GM12864 (cell line): ENCODE data around the gene BTLA.

Source experiments
- DNase-seq: peaks from one replicate; pipeline ENCODE4 v3.0.0-alpha.2; 2011; ENCODE audit warnings: low read depth
- H3K4me3 ChIP-seq: 2 replicates; pipeline ENCODE4 v1.5.1; 2011; ENCODE audit warnings: mild to moderate bottlenecking, low read depth, low read length, control low read depth
- TF ChIP-seq, protein P1 (sequence below): IDR thresholded peaks from 2 replicates; pipeline ENCODE4 v1.5.1; 2011; ENCODE audit warnings: low read depth, mild to moderate bottlenecking, moderate library complexity, low read length, control low read depth, inconsistent platforms; ENCODE audit errors: missing control alignments

BTLA gene

DNA sequence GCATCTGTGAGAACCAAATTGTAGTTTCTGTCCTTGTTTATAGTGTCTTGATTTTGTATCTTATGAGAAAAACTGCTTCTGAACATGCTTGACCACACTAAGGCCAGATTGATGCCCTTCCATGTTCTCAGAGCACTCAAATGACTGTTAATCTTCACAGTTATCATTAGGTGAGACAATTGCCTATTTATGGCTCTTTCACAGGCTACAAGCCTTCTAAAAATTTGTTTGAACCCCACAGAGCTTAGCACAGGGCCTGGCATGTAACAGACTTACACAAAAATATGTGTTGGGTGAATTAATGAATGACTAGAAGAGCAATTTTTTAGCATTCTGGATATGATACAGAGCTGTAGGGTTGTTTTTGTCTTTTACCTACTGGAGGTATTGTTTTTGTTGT is 43.1 kb downstream of the BTLA start:
- DNase-seq, result no peak
- TF ChIP-seq, protein P1, sequence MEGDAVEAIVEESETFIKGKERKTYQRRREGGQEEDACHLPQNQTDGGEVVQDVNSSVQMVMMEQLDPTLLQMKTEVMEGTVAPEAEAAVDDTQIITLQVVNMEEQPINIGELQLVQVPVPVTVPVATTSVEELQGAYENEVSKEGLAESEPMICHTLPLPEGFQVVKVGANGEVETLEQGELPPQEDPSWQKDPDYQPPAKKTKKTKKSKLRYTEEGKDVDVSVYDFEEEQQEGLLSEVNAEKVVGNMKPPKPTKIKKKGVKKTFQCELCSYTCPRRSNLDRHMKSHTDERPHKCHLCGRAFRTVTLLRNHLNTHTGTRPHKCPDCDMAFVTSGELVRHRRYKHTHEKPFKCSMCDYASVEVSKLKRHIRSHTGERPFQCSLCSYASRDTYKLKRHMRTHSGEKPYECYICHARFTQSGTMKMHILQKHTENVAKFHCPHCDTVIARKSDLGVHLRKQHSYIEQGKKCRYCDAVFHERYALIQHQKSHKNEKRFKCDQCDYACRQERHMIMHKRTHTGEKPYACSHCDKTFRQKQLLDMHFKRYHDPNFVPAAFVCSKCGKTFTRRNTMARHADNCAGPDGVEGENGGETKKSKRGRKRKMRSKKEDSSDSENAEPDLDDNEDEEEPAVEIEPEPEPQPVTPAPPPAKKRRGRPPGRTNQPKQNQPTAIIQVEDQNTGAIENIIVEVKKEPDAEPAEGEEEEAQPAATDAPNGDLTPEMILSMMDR, result no peak
- H3K4me3 ChIP-seq, result no peak overlapping the region

DNA sequence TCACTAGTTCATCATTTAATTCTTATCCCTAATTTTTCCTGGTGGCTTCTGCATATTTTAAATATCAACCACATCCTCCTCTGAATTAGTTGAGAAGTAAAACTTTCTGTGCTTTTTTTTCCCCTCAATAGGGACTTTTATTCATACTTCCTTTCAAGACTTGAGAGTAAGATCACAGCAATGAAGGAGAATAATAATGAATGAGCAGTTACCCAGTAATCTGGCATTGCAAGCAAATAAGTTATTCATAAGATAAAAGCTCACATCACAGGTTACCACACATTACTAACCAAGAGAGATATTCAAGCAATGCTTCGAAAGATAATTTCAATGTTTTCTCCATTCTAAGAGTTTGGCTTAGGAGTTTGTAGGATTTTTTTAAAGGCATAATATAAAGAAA is 50.3 kb downstream of the BTLA start:
- no peak overlapping the region for H3K4me3 ChIP-seq
- TF ChIP-seq, protein P1, result no peak
- DNase-seq, result no peak

DNA sequence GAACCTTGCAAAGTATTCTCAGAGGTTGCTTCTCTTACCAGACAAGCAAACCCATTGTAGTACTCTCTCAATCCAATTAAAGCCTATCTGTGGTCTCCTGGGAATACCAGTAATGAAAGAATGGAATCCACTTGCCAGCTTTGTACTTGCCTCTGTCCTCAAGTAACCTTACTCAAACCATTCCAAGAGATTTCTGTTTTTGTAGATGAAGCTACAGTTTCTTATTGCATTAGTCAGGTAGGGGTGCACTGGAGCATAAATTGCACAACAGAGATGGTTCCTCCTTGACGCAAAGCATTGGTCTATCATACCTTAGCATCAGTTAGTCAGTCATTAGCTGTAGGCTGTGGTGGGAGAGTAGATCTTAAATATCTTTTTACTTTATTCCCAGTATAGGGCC is 52.9 kb downstream of the BTLA start:
- no peak overlapping the region for H3K4me3 ChIP-seq
- TF ChIP-seq, protein P1, result no peak
- DNase-seq, result no peak

DNA sequence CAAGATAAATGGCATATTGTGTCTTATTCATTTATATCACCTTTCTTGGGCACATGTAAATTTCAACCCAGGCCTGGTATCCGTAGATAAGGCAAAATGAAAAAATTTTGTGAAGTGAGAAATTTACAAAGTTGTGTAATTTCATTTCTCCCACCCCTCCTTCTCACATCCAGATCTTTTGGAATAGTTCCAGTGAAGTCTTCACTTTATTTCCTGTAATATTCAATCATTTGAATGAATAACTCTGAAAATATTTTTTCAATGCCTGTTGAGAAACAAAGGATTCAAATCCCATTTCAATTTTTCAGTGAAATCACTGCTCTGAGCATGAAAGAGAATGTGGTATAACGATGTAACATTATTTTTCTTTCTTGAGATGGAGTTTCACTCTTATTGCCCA is 53.4 kb downstream of the BTLA start:
- DNase-seq, result no peak
- TF ChIP-seq, protein P1, result no peak
- no peak overlapping the region for H3K4me3 ChIP-seq

DNA sequence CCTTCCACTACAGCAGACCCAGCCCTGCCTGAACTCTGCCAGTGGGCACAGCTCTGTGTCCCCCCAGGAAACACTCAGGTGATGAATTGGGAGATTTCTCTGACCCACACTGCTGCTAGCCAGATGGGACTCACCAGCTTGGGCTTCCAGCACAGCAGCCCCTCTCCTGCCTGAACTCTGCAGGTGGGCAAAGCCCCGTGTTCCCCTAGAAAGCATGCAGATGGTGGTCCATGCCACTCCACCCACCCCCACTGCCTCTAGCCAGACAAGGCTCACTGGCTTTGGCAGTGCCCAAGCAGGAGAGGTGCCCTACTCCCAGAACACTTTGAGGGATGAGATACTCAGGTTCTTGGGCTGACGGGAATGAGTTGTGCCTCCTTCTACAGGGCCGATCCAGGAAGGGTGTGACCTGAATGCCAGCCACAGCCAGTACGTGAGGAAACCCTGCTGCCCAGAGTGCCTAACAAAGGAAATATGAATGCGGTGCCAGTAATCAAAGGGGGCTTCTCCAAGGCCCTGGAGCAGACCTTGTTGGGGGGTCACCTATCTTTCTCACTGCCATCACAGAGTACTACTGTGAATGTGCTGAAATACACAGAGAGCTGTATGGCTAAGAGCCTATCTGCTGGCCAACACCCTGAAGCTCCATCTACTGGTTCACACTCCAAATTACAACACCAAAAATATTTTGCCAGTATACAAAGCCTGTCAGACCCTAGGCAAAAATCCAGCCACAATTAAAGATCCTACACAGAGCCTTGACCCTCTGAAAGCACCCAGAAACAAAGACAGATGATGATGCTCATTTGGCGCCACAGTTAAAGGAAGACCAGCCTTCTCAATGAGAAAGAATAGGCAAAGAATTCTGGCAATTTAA is 61.9 kb downstream of the BTLA start:
- no peak for DNase-seq
- TF ChIP-seq, protein P1, result peak; percentile 64
- no peak overlapping the region for H3K4me3 ChIP-seq

DNA sequence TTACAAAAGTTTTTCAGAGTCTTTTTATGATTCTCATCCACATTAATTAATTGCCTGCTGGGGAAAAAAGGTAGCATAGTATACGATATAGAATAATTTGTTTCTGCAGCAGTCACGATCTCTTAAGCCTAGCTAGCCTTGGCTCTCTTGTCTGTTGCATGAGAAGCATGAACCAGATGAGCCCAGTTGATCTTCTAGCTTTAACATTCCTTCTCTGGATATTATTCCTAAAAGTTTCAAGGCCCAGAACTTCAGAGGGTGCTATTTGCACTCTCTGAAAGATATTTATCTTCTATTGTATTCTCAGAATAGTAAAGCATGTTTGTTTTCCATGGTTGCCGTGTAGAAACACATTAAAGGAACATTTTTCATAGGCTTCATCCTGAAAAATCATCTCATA is 69.3 kb downstream of the BTLA start:
- H3K4me3 ChIP-seq, result no peak overlapping the region
- DNase-seq, result no peak
- TF ChIP-seq, protein P1, result no peak

DNA sequence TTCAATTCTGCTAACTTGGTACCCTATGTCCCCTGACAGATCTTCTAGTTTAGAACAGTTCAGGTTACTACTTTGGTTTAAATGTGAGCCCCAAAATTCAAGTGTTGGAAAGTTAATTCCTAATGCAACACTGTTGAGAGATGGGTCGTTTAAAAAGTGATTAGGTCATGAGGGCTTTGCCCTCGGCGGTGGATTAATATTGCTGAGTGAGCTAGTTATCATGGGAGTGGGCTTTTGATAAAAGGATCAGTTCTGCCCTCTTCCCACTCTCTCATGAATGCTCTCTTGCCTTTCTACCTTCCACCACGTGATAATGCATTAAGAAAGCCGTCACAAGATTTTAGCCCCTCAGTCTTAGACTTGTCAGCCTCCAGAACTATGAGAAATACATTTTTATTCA is 72.1 kb downstream of the BTLA start:
- DNase-seq, result no peak
- H3K4me3 ChIP-seq, result no peak overlapping the region
- TF ChIP-seq, protein P1, result no peak
